Uterus (tissue), 4 donors: Measurements from ENCODE around the gene KCNAB1. TPM values are rescaled to one million over a fixed set of nuclear protein-coding genes. Genes with fewer than 3 reads are reported as not detected.

Experiments
- DNase-seq, 2 donors: peaks; one replicate each; pipeline ENCODE4 v3.0.0-alpha.2; 2019 to 2020
- H3K27ac ChIP-seq, 2 donors: fragments of 200-600 bp; sonication (generic); 1 replicate in 1 of 2; 2 replicates in 1 of 2; pipeline ENCODE4 v1.5.1; 2016 to 2018
- H3K27me3 ChIP-seq, 2 donors: fragments of 200-600 bp; sonication (generic); one replicate each; pipeline ENCODE4 v1.5.1; 2018 to 2019; ENCODE audit warnings: control low read depth in 1 of 2
- H3K36me3 ChIP-seq, 2 donors: fragments of 200-600 bp; sonication (generic); one replicate each; pipeline ENCODE4 v1.5.1; 2019; ENCODE audit warnings: control low read depth in 1 of 2
- H3K4me1 ChIP-seq, 2 donors: fragments of 200-600 bp; sonication (generic); one replicate each; pipeline ENCODE4 v1.5.1; 2018 to 2019; ENCODE audit warnings: control low read depth in 1 of 2
- H3K4me3 ChIP-seq, 2 donors: fragments of 200-600 bp; sonication (generic); 1 replicate in 1 of 2; 2 replicates in 1 of 2; pipeline ENCODE4 v1.5.1; 2018 to 2019; ENCODE audit warnings: mild to moderate bottlenecking in 1 of 2
- H3K9me3 ChIP-seq, 2 donors: fragments of 200-600 bp; sonication (generic); one replicate each; pipeline ENCODE4 v1.5.1; 2019; ENCODE audit warnings: control low read depth in 1 of 2
- POLR2A ChIP-seq, 2 donors: fragments of 450-650 bp; IDR thresholded peaks; one replicate each; pipeline ENCODE4 v1.6.1; 2016; ENCODE audit warnings: antibody characterized with exemption in 2 of 2, mild to moderate bottlenecking in 1 of 2, moderate library complexity in 1 of 2
- intact Hi-C: fragments of 100-400 bp; cut with DNase I; formaldehyde crosslinking; loops from one replicate; pipeline ENCODE4 v1.15.1; 2023; ENCODE audit warnings: low total_unique reads
- total RNA-seq, 4 donors: library from RNA; depleted of rRNA in 3 of 4; stranded (reverse); fragments of >200 nt in 3 of 4; gene quantifications; one replicate each; pipeline versions ENCODE4 v1.1.0 to v1.2.4, GENCODE V29; 2014 to 2023
- TF ChIP-seq, protein P1 (sequence below), 4 experiments: fragments of 200-600 bp in 2 of 4; fragments of 450-650 bp in 2 of 4; sonication (generic) in 2 of 4; IDR thresholded peaks; one replicate each; pipeline ENCODE4 v1.5.1; 2016 to 2019; ENCODE audit warnings: antibody characterized with exemption in 4 of 4, mild to moderate bottlenecking in 2 of 4, moderate library complexity in 1 of 4
- donor health status: DM: yes; HTN: yes; CAD: no.

KCNAB1 gene
- total RNA-seq, 4 donors from 2014 or later: 1.3 to 12.8 (median 6.8) TPM

DNA sequence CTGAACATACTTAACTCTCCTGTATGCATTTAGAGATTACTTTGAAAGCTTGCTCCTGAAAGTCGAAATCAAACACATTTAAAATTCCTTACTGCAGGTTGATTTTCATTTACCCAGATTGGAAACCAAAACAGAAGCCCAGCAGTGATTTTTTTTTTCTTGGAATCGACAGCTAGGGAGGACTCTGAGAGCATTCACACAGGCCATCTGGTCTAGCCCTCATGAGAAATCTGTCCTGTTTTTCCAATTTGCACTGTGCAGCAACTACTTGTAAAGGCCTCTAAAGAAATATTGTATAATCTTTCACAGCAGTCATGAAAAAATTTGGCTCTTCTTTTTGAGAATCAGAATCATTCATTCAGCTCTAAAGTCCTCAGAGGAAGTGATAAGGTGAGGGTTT lies 179.2 kb downstream of the KCNAB1 start:
- Histone ChIP-seq H3K27ac (no peak overlapping the region), H3K4me1 (no peaks in the 10 kb centered on the region), H3K36me3 (no peaks in the 10 kb centered on the region), H3K4me3 (no peak overlapping the region), H3K27me3 (peaks cover 0 to under 1% of the 10 kb centered on the region in 2 donors), H3K9me3 (no peaks in the 10 kb centered on the region)
- DNase-seq: no peak
- intact Hi-C loops: no loop called here
- no peak for TF ChIP-seq POLR2A (IDR thresholded peaks at IDR 0.05)
- TF ChIP-seq, protein P1, sequence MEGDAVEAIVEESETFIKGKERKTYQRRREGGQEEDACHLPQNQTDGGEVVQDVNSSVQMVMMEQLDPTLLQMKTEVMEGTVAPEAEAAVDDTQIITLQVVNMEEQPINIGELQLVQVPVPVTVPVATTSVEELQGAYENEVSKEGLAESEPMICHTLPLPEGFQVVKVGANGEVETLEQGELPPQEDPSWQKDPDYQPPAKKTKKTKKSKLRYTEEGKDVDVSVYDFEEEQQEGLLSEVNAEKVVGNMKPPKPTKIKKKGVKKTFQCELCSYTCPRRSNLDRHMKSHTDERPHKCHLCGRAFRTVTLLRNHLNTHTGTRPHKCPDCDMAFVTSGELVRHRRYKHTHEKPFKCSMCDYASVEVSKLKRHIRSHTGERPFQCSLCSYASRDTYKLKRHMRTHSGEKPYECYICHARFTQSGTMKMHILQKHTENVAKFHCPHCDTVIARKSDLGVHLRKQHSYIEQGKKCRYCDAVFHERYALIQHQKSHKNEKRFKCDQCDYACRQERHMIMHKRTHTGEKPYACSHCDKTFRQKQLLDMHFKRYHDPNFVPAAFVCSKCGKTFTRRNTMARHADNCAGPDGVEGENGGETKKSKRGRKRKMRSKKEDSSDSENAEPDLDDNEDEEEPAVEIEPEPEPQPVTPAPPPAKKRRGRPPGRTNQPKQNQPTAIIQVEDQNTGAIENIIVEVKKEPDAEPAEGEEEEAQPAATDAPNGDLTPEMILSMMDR (IDR thresholded peaks at IDR 0.05): no peak

DNA sequence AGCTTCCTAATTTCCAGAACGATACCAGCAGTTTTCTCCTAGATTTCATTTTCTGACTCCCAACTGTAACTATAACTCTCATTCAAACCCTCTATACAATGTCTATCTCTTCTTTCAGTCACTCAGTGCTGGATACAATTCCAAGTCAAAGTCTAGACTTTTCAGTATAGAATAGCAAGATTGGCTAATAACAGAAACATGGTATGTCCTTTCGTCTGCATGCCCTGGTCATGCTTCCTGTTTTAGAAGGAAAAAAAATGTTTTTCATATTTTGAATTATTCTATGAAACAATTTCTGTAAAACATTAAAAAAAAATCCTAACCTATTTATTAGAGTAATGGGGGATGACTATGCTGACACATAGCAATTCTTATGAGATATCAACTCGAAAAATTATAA lies 180.0 kb downstream of the KCNAB1 start:
- Histone ChIP-seq H3K36me3 (no peaks in the 10 kb centered on the region), H3K27ac (peak overlapping the region in 1 of 2 donors; percentile 7), H3K9me3 (no peaks in the 10 kb centered on the region), H3K27me3 (no peaks in the 10 kb centered on the region), H3K4me3 (no peak overlapping the region), H3K4me1 (no peaks in the 10 kb centered on the region)
- no peak for DNase-seq
- TF ChIP-seq POLR2A (IDR thresholded peaks at IDR 0.05): no peak
- TF ChIP-seq, protein P1 (IDR thresholded peaks at IDR 0.05): no peak
- intact Hi-C loops: no loop called here

DNA sequence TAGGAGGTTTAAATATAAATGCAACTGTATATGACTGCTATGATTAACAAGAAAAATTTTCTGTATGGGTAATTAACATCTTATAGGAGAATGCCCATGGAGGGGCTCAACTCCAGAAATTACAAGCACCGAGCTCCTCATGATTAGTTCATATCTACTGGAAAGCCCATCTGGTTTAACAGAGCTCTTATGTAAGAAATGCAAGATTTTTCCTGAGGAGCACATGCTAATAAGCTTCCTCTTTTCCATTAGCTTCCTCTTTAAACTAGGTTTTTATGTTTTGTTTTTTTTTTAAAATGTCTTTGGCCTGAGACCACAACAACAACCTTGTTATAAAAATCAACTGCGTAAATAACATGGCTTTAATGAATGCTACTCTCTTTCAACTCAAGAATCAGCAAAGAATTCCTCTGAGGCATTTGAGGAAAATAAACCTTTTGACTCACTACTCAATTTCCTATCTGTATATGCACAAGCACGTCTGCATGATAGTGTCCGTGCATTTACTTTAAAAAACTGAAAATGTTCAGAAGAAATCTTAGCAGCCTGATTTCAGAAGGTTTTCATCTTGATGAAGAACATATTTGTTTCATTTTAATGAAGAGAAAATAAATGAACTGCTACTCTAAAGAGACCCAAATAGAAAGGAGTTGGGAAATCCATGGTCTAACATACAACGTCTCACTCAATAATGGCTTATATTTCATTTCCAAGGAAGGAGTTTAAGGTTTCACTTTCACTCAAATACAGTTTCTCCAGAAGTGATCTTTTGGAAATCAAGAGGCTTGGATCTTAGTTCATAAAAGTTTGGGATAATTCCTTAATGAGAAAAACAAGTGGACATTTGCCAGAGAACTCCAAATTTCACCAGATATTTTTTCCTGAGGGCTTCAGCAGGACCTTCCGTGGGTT lies 180.8 kb downstream of the KCNAB1 start:
- peak overlapping the region in 1 of 2 donors; percentile 7 for H3K27ac ChIP-seq
- intact Hi-C loops: no loop called here
- no peak for DNase-seq
- no peaks in the 10 kb centered on the region for H3K27me3 ChIP-seq
- no peaks in the 10 kb centered on the region for H3K4me1 ChIP-seq
- H3K9me3 ChIP-seq: no peaks in the 10 kb centered on the region
- no peak for TF ChIP-seq POLR2A (IDR thresholded peaks at IDR 0.05)
- TF ChIP-seq, protein P1 (IDR thresholded peaks at IDR 0.05): no peak
- peak overlapping the region in 1 of 2 donors; percentile 2 for H3K4me3 ChIP-seq
- no peaks in the 10 kb centered on the region for H3K36me3 ChIP-seq

DNA sequence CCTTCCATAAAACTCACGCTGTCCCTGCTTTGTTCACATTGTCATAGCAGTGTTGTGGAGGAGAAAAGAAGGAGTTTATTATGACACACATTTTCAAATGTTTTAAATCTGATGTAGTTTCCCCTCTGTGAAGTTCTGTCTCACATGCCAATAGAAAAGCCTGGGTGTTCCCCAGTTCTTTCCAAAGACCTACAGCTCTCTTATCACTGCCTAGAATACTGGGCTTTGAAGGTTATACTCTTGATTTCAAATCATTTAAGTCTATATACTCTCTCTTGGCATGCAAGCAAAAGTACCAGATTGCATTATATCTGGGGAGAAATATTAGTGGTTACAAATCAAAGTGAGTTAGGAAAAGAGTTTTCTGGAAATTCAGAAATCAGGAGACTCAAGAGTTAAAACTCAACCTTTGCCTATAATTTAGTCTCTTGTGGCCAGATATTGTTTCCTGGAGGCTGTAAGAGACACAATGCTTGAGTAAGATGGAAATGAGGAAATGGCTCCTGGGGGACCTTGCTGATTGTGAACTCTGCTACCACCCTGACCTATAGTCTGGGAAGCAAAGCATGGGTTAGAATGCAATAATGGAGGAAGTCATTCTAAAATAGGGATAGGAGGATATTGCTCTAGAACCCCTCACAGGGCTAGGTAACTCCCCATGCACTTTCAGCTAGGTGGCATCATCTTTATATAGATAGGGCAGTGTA lies 182.8 kb downstream of the KCNAB1 start:
- Histone ChIP-seq H3K4me3 (no peak overlapping the region), H3K27me3 (no peaks in the 10 kb centered on the region), H3K4me1 (no peaks in the 10 kb centered on the region), H3K27ac (no peak overlapping the region), H3K9me3 (no peaks in the 10 kb centered on the region), H3K36me3 (no peaks in the 10 kb centered on the region)
- no peak for TF ChIP-seq POLR2A (IDR thresholded peaks at IDR 0.05)
- TF ChIP-seq, protein P1 (IDR thresholded peaks at IDR 0.05): no peak
- DNase-seq: no peak
- intact Hi-C loops: no loop called here

DNA sequence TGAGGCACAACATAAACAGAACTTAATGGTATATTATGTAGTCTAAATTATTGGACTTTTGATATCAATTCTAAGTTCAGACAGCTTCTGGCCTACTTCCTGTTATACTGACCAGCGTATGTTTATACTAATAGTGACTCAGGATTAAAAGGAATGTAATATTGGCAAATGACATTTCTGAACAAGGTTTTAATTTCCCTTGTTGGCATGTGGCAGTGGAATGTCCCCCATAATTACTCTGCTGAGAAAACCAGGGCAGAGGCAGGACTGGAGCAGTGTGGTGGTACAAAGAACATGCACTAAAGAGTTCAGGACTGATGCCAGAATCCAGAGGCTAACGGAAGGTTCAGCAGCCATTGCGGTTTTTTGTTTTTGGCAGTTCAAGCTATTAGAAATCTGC lies 184.0 kb downstream of the KCNAB1 start:
- no peak for DNase-seq
- Histone ChIP-seq H3K27me3 (no peaks in the 10 kb centered on the region), H3K4me3 (no peak overlapping the region), H3K27ac (no peak overlapping the region), H3K9me3 (no peaks in the 10 kb centered on the region), H3K4me1 (no peaks in the 10 kb centered on the region), H3K36me3 (no peaks in the 10 kb centered on the region)
- TF ChIP-seq, protein P1 (IDR thresholded peaks at IDR 0.05): no peak
- intact Hi-C loops: no loop called here
